ENCODE data around the gene MKNK1. TPM values are rescaled to one million over a fixed set of nuclear protein-coding genes. Genes with fewer than 3 reads are reported as not detected.

MKNK1 gene
- total and polyA plus RNA-seq, 2 of the 8 experiments (the other 6 are each of a cell fraction or from before 2014, with no cell fraction given), result 13.9 to 21.5 TPM

DNA sequence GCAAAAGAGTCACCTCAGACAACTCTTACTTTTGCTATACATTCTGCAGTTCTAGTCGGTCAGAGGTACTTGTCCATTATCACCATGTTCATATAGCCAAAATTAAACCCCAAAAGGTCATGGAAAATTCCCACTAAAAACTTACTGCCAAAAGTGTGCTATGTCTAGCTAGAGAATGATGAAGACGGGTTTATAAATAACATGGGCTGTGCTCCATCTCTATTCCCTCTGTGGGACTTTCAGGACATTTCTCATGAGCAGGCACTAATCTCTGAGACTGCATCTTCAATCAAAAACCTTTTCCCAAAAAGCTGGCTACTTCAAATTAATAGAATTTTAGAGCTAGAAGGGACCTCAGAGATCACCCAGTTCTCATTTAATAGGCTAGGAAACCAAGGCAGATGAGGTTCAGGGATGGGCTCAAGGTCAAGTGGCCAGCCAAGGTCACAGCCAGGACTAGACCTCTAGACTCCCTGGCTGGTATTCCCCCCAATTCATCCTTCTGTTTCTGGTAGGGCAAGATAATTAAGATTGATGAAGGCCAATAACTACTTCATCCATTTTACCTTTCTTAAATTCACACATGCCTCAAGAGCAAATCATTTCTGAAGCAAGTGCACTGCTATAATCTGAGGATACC lies 33.5 kb upstream of the MKNK1 start:
- no peak overlapping the region for H4K5ac ChIP-seq (ENCODE audit: insufficient read length, low read depth, low read length)
- no peak overlapping the region for H2BK120ac ChIP-seq (replicated peaks; ENCODE audit: low read depth, low read length)
- no peak overlapping the region for H4K91ac ChIP-seq (replicated peaks; ENCODE audit: insufficient read length, low read length)
- no peak overlapping the region for H4K8ac ChIP-seq (ENCODE audit: extremely low read depth, insufficient read depth, low read length)
- no peaks in the 10 kb centered on the region for H3K4me1 ChIP-seq (replicated peaks in 1 of 4; ENCODE audit: control insufficient read depth in 3 of 4, insufficient read depth in 4 of 4, low read length in 3 of 4)
- WGBS, 2 experiments (ENCODE audit: extremely low coverage in 1 of 2, insufficient coverage in 1 of 2, insufficient read length in 1 of 2, insufficient replicate concordance in 2 of 2, low coverage in 1 of 2, low lambda C conversion rate in 2 of 2, missing lambda C conversion rate in 1 of 2), result 42% methylated on average over 2 of the region's 2 CpGs; no CpG with 5 or more reads in 1 of the 2 experiments
- no peaks in the 10 kb centered on the region for H3K79me1 ChIP-seq (ENCODE audit: low read depth, low read length)
- H3K9ac ChIP-seq (replicated peaks in 1 of 4; ENCODE audit: extremely low read depth in 1 of 4, low read depth in 3 of 4, low read length in 3 of 4), result no peak overlapping the region
- H3K4me2 ChIP-seq (ENCODE audit: insufficient read depth in 1 of 2, low read depth in 2 of 2, low read length in 2 of 2), result no peak overlapping the region
- H3K79me2 ChIP-seq (ENCODE audit: control insufficient read depth in 1 of 2, insufficient read depth in 2 of 2, low read length in 2 of 2), result no peaks in the 10 kb centered on the region
- no peak overlapping the region for H3K18ac ChIP-seq (ENCODE audit: extremely low read depth, low read length)
- H3K56ac ChIP-seq (replicated peaks; ENCODE audit: insufficient read length, low read depth, low read length), result no peak overlapping the region
- DNase-seq (ENCODE audit: low read depth in 1 of 2, low spot score in 2 of 2) (no peak), FAIRE-seq (no peak)
- H3K36me3 ChIP-seq (ENCODE audit: control insufficient read depth in 2 of 4, insufficient read depth in 4 of 4, low read length in 3 of 4), result peaks cover 0 to 21% (median 8%) of the 10 kb centered on the region in 4 experiments; a peak in 6 of 8 replicates
- H2AFZ ChIP-seq (ENCODE audit: low read length), result no peak overlapping the region
- POLR2A ChIA-PET (ENCODE audit: partially characterized antibody), result interaction anchor here (1.4 kb wide), 1 partner anchor 13 kb away, joined by 5 read pairs; no protein-coding TSS in a partner anchor
- H3K4ac ChIP-seq (replicated peaks; ENCODE audit: insufficient read length, low read depth, low read length), result no peak overlapping the region
- no peak overlapping the region for H3K14ac ChIP-seq (ENCODE audit: insufficient read length)
- H2BK15ac ChIP-seq (ENCODE audit: low read length), result no peak overlapping the region
- H3K27me3 ChIP-seq (replicated peaks in 1 of 4; ENCODE audit: control insufficient read depth in 3 of 4, extremely low read depth in 1 of 4, insufficient read depth in 3 of 4, low read length in 3 of 4), result no peaks in the 10 kb centered on the region
- no peaks in the 10 kb centered on the region for H4K20me1 ChIP-seq (replicated peaks in 1 of 2; ENCODE audit: control insufficient read depth in 1 of 2, insufficient read depth in 2 of 2, low read length in 2 of 2)
- CTCF ChIA-PET (ENCODE audit: partially characterized antibody), result interaction anchor here (0.7 to 10.9 kb wide), 2 partner anchors 18 to 92 kb away, joined by 4 to 78 read pairs; partner anchors contain the start of gene MOB3C
- H2AK5ac ChIP-seq (ENCODE audit: low read depth, low read length), result no peak overlapping the region
- H2BK5ac ChIP-seq (ENCODE audit: low read depth, low read length), result no peak overlapping the region
- H3K23ac ChIP-seq (ENCODE audit: insufficient read length), result no peak overlapping the region
- H2BK12ac ChIP-seq (ENCODE audit: low read depth, low read length), result no peak overlapping the region
- H3K23me2 ChIP-seq (ENCODE audit: low read depth, low read length), result no peaks in the 10 kb centered on the region
- no peak overlapping the region for H3K27ac ChIP-seq (ENCODE audit: low read depth, low read length)
- H2BK20ac ChIP-seq (ENCODE audit: low read length), result no peak overlapping the region
- no peak overlapping the region for H3K4me3 ChIP-seq (ENCODE audit: extremely low read depth in 1 of 4, insufficient read depth in 2 of 4, low read depth in 3 of 4, low read length in 4 of 4)
- H3K9me3 ChIP-seq (ENCODE audit: insufficient read depth in 2 of 2, low read depth in 1 of 2, low read length in 1 of 2), result no peaks in the 10 kb centered on the region
- TF ChIP-seq, protein P1, sequence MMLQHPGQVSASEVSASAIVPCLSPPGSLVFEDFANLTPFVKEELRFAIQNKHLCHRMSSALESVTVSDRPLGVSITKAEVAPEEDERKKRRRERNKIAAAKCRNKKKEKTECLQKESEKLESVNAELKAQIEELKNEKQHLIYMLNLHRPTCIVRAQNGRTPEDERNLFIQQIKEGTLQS (IDR thresholded peaks at IDR 0.05; ENCODE audit: insufficient read depth, low read depth, low read length), result no peak
- no peak for TF ChIP-seq CHD2 (IDR thresholded peaks at IDR 0.05; ENCODE audit: low read length)
- TF ChIP-seq TAF1 (IDR thresholded peaks at IDR 0.05; ENCODE audit: low read depth, low read length), result no peak
- no peak for TF ChIP-seq NANOG (IDR thresholded peaks at IDR 0.05; ENCODE audit: insufficient read depth, low read depth, low read length, poor library complexity, severe bottlenecking)
- TF ChIP-seq BRCA1 (IDR thresholded peaks at IDR 0.05; ENCODE audit: low read depth, low read length), result no peak
- no peak for TF ChIP-seq CEBPB (IDR thresholded peaks at IDR 0.05; ENCODE audit: low read depth, low read length)
- no peak for TF ChIP-seq TAF7 (optimal IDR thresholded peaks at IDR 0.05; ENCODE audit: borderline replicate concordance, low read depth, low read length)
- no peak for TF ChIP-seq ZNF274 (IDR thresholded peaks at IDR 0.05; ENCODE audit: borderline replicate concordance, extremely low read depth, low read length)
- TF ChIP-seq, protein P2, sequence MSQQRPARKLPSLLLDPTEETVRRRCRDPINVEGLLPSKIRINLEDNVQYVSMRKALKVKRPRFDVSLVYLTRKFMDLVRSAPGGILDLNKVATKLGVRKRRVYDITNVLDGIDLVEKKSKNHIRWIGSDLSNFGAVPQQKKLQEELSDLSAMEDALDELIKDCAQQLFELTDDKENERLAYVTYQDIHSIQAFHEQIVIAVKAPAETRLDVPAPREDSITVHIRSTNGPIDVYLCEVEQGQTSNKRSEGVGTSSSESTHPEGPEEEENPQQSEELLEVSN (IDR thresholded peaks at IDR 0.05), result no peak
- TF ChIP-seq EGR1 (IDR thresholded peaks at IDR 0.05; ENCODE audit: borderline replicate concordance, low read depth, low read length), result no peak
- TF ChIP-seq SP1 (IDR thresholded peaks at IDR 0.05; ENCODE audit: low read depth, low read length), result no peak
- TF ChIP-seq BACH1 (IDR thresholded peaks at IDR 0.05; ENCODE audit: low read length), result no peak
- TF ChIP-seq RBBP5 (IDR thresholded peaks at IDR 0.05; ENCODE audit: borderline replicate concordance, low read depth, low read length), result no peak

Measured in H1 (cell line).